Astrocyte of the cerebellum (primary cell): ENCODE data around the gene PNPLA2.

Source experiments
- DNase-seq: peaks from one replicate; pipeline ENCODE4 v3.0.0-alpha.2; 2011; ENCODE audit warnings: low read depth
- H3K4me3 ChIP-seq: 2 replicates; pipeline ENCODE4 v1.5.1; 2011; ENCODE audit warnings: mild to moderate bottlenecking, low read depth, low read length, moderate library complexity
- in situ Hi-C: cut with HindIII; loops from 2 replicates; pipeline ENCODE4 v1.10.0; 2017; ENCODE audit warnings: low sequenced_read_pairs
- TF ChIP-seq, protein P1 (sequence below): IDR thresholded peaks from 2 replicates; pipeline ENCODE4 v1.5.1; 2012; ENCODE audit warnings: low read length, low read depth, moderate library complexity, mild to moderate bottlenecking; ENCODE audit errors: missing control alignments

PNPLA2 gene

DNA sequence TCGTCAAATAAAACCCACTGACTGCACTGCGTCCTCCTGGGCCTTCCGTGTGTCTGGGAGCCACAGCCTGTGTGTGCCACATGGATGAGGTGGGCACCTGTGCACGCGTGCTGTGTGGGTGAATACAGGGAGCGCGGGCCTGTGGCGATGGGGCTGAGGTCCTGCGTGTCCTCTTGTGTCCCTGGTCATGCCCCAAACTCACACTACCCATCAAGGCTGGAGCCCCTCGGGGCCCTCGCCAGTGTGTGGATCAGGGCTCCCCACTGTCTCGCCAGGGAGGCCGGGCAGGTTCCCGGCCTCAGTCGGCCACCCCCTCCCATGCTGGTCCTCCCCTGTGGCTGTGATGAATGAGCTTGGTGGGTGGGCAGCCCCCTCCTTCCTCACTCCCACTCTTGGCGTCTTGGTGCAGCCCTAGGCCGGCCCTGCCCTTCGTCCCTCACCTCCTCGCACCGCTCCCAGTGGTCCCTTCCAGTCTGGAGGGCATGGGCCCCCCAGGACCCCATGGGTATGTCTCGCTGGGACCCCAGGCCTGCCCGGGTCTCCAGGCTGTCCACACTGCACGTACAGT lies 13.3 kb downstream of the PNPLA2 start:
- H3K4me3 ChIP-seq = peak overlapping the region; percentile 72
- in situ Hi-C loops = no loop called here
- DNase-seq = no peak
- TF ChIP-seq, protein P1, sequence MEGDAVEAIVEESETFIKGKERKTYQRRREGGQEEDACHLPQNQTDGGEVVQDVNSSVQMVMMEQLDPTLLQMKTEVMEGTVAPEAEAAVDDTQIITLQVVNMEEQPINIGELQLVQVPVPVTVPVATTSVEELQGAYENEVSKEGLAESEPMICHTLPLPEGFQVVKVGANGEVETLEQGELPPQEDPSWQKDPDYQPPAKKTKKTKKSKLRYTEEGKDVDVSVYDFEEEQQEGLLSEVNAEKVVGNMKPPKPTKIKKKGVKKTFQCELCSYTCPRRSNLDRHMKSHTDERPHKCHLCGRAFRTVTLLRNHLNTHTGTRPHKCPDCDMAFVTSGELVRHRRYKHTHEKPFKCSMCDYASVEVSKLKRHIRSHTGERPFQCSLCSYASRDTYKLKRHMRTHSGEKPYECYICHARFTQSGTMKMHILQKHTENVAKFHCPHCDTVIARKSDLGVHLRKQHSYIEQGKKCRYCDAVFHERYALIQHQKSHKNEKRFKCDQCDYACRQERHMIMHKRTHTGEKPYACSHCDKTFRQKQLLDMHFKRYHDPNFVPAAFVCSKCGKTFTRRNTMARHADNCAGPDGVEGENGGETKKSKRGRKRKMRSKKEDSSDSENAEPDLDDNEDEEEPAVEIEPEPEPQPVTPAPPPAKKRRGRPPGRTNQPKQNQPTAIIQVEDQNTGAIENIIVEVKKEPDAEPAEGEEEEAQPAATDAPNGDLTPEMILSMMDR = no peak

DNA sequence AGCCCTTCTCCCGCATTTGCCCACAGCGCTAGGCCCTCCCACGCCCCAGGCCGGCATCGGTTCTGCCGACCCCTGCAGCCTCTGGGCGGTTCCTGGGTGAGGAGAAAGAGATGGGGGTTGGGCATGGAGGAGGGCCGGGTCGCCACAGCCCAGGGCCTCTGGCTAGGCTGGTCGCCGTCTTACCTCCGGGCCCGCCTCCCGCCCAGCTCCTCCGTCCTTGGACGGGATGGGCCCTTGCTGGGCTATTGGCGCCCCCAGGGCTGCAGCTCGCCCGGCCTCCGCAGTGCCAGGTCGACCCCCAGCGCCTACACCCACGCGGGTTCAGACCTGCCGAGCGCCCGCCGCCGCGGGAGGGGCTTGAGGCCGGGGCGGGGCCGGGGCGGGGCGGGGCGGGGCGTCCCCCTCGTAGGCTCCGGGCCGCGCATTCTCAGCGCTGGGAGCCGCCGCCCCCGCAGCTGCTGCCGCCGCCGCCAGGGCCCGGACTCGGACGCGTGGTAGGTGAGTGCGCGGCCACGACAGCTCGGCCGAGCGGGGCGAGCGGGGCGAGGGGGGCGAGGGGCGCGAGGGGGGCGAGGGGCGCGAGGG lies 13.9 kb downstream of the PNPLA2 start, which contains the start of gene CD151:
Gene CD151 (plus strand): TSS at position 424 of the 585 bp plus-strand sequence. CDS start 3,118 bp downstream, outside the sequence.
- DNase-seq = no peak
- in situ Hi-C loops = no loop called here
- H3K4me3 ChIP-seq = peak within 1 kb of the TSS; percentile 72
- TF ChIP-seq, protein P1 = no peak

DNA sequence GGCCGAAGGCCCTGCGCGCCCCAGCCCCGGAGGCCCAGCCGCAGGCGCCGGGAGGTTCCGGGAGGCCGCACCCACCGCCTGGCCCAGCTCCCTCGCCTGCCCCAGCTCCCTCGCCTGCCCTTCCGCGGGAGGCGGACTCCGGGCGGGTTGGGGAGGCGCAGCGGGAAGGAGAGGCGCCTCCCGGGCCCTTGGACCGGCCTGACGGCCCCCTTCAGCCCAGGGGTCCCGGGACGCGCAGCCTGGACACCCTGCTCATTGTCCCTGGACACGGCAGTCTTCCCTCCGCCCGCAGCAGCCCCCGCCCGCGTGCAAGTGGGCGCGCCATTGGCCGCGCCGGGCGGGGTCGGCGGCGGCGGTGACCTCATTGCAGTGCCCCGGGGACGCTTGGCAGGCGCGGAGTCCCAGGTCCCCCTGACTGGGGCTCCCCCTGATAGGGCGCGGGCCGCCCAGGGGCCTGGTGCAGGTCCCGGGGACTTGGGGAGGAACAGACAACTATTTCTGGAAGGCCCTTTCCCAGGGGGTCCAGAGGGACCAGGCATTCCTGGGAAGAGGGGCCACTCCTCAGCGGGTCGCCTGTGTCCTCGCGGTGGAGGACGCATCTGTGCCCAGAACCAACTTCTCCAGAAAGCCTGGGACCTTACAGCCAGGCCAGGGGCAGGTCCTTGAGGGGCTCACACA lies 14.5 kb downstream of the PNPLA2 start:
- in situ Hi-C loops = no loop called here
- peak overlapping the region; percentile 72 for H3K4me3 ChIP-seq
- DNase-seq = no peak
- TF ChIP-seq, protein P1 = no peak

DNA sequence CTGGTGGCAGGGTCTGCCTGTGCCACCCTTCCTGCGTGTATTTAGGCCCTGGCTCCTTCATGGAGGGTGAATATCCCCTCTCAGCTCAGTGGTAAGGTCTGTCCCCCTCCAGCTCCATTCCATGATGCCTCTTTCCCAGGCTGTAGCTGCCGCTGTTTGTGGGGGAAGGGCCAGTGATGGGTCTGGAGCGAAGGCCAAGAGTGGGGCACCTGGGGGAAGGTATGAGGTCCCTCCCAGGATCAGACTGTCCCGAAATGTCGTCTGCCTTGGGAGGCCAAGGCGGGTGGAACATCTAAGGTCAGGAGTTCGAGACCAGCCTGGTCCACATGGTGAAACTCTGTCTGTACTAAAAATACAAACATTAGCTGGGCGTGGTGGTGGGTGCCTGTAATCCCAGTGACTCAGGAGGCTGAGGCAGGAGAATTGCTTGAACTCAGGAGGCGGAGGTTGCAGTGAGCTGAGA lies 15.2 kb downstream of the PNPLA2 start:
- TF ChIP-seq, protein P1 = no peak
- in situ Hi-C loops = no loop called here
- DNase-seq = no peak
- H3K4me3 ChIP-seq = peak overlapping the region; percentile 72

DNA sequence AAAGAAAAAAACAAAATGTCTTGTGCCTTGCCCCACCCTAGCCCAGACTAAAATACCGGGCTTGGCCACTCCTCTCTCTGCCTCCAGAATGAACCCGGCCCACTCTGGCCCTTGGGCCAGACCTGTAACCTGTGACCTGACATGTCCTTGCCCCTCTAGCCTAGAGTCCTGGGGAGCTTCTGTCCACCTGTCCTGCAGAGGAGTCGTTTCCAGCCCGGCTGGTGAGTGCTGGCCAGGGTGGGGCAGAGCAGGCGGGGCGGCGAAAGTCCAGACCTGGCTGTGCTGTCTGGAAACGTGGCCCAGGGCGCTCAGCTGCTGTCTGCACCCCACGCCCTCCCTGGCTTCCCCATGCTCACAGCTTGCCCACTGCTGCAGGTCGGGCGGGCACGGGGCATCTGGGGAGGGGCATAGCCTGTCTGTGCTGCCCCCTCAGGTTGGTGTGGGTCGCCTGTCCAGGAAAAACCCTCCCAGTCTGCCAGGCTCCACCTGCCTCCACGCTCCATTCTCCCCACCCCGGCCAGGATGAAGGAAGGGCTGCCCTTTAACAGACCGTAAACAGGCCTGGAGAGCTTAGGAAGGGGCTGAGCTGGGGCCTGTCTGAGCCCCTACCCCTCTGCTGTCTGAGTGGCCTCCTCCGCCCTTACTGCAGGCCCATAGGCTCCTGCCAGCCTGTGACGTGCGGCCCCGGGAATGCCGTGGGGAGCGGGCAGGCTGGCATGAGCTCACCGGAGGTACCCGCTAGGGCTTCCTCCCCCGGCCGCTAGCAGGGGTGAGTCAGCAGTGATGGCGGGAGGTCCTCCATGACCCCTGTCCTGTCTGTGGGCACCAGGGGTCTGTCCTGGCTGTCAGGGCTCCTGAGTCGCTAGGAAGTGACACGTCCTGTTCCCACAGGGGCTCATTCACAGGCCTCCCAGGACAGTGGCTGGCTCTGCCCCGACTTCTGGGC lies 15.9 kb downstream of the PNPLA2 start:
- in situ Hi-C loops = no loop called here
- no peak for DNase-seq
- peak overlapping the region; percentile 72 for H3K4me3 ChIP-seq
- TF ChIP-seq, protein P1 = no peak

DNA sequence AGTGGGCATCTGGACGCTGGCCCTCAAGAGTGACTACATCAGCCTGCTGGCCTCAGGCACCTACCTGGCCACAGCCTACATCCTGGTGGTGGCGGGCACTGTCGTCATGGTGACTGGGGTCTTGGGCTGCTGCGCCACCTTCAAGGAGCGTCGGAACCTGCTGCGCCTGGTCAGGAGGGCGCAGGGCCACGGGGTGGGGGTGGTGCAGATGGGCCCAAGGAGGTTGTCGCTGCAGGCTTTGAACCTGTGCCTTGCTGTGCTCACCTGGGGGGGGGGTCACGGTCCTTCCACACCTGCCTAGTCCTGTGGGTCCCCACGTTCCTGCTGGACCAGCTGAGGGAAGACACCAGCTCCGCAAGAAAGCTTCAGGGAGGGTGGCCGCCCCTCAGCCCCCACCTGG lies 17.6 kb downstream of the PNPLA2 start:
- H3K4me3 ChIP-seq = no peak overlapping the region

More for the DNA sequence above, 17.6 kb downstream of the PNPLA2 start:
- no peak for DNase-seq
- TF ChIP-seq, protein P1 = no peak
- in situ Hi-C loops = no loop called here
